NCI-H2196 treated with DMSO at 0.1 percent for 48 hours (cell line): ENCODE data around the gene NRAS.

Experiments used
- DNase-seq: peaks from one replicate; lab custom pipeline; 2025; ENCODE audit not compliant: unreplicated experiment; lab: John Stamatoyannopoulos, UW

NRAS gene

GRCh38 chr1:114728553-114728952 is 12.0 kb upstream of the NRAS start:
- DNase-seq = no peak

GRCh38 chr1:114725230-114725629 is 8.7 kb upstream of the NRAS start:
- DNase-seq = no peak

GRCh38 chr1:114723915-114724314 is 7.3 kb upstream of the NRAS start:
- DNase-seq = no peak

GRCh38 chr1:114723457-114723856 is 6.9 kb upstream of the NRAS start:
- no peak for DNase-seq

GRCh38 chr1:114720492-114720891 is 3.9 kb upstream of the NRAS start:
- DNase-seq = no peak

- DNase-seq = no peak
Measured at GRCh38 chr1:114719424-114719787, 2.8 kb upstream of the NRAS start.

- no peak for DNase-seq
Measured at GRCh38 chr1:114718661-114719423, 2.3 kb upstream of the NRAS start.

- DNase-seq = no peak
Measured at GRCh38 chr1:114715952-114716303, 643 bp downstream of the NRAS start.

- no peak for DNase-seq
Measured at GRCh38 chr1:114712977-114713376, 3.6 kb downstream of the NRAS start.

GRCh38 chr1:114710360-114710759 is 6.2 kb downstream of the NRAS start:
- DNase-seq = no peak

- DNase-seq = no peak
Measured at GRCh38 chr1:114707604-114708003, 9.0 kb downstream of the NRAS start.

GRCh38 chr1:114703242-114703641 is 13.3 kb downstream of the NRAS start:
- no peak for DNase-seq

- no peak for DNase-seq
Measured at GRCh38 chr1:114702737-114703136, 13.8 kb downstream of the NRAS start.

GRCh38 chr1:114701931-114702330 is 14.6 kb downstream of the NRAS start:
- no peak for DNase-seq

- DNase-seq = no peak
Measured at GRCh38 chr1:114700036-114700600, 16.5 kb downstream of the NRAS start.

GRCh38 chr1:114696810-114697209 is 19.8 kb downstream of the NRAS start:
- DNase-seq = no peak

- DNase-seq = no peak
Measured at GRCh38 chr1:114695430-114696058, 21.0 kb downstream of the NRAS start, which contains the start of gene AMPD1. Gene AMPD1, minus strand, starts transcription at chr1:114695546. Its CDS starts 75 bp downstream, at chr1:114695471.

- DNase-seq = no peak
Measured at GRCh38 chr1:114694540-114695310, 21.8 kb downstream of the NRAS start.

- no peak for DNase-seq
Measured at GRCh38 chr1:114692947-114693346, 23.6 kb downstream of the NRAS start.

GRCh38 chr1:114691061-114691460 is 25.5 kb downstream of the NRAS start:
- DNase-seq = no peak

GRCh38 chr1:114690148-114690547 is 26.4 kb downstream of the NRAS start:
- DNase-seq = no peak

GRCh38 chr1:114688526-114688925 is 28.0 kb downstream of the NRAS start:
- no peak for DNase-seq
